Testis (tissue), 3 donors: ENCODE measurements around the gene CXCL3. TPM values are rescaled to one million over a fixed set of nuclear protein-coding genes. Genes with fewer than 3 reads are reported as not detected.

Experiments used
- DNase-seq: peaks from one replicate; pipeline ENCODE4 v3.0.0-alpha.2; 2019
- H3K27ac ChIP-seq, 2 donors: fragments of 200-600 bp; sonication (generic); one replicate each; pipeline ENCODE4 v1.5.1; 2019
- H3K27me3 ChIP-seq: fragments of 200-600 bp; sonication (generic); one replicate; pipeline ENCODE4 v1.5.1; 2019
- H3K36me3 ChIP-seq: fragments of 200-600 bp; sonication (generic); one replicate; pipeline ENCODE4 v1.5.1; 2017; ENCODE audit warnings: low read depth; ENCODE audit errors: missing control alignments
- H3K4me1 ChIP-seq: fragments of 200-600 bp; sonication (generic); one replicate; pipeline ENCODE4 v1.5.1; 2019
- H3K4me3 ChIP-seq, 2 donors: fragments of 200-600 bp; sonication (generic); one replicate each; pipeline ENCODE4 v1.5.1; 2017 to 2019
- H3K9me3 ChIP-seq: fragments of 200-600 bp; sonication (generic); one replicate; pipeline ENCODE4 v1.5.1; 2017
- POLR2A ChIP-seq: fragments of 450-650 bp; IDR thresholded peaks from one replicate; pipeline ENCODE4 v1.6.1; 2017; ENCODE audit warnings: antibody characterized with exemption, mild to moderate bottlenecking, moderate library complexity
- WGBS, 2 donors: methylation state at CpG; one replicate each; pipeline ENCODE4 v1.1.5; 2018; 5-methylcytosine and 5-hydroxymethylcytosine counted together
- intact Hi-C: fragments of 100-400 bp; cut with DNase I; formaldehyde crosslinking; loops from one replicate; pipeline ENCODE4 v1.15.1; 2023; ENCODE audit warnings: low total_unique reads
- polyA plus RNA-seq: library from polyadenylated mRNA; stranded (reverse); fragments of 350-450 nt; fragmentation: Illumina TruSeq; extraction: RNeasy Lipid Tissue Mini Kit (QIAGEN cat#74804); gene quantifications from one replicate; pipeline ENCODE4 v1.2.3, GENCODE V29; 2014; ENCODE audit warnings: low read depth, low replicate concordance; ENCODE audit not compliant: insufficient read depth
- total RNA-seq, 2 donors: library from RNA; depleted of rRNA; stranded (reverse); fragments of >200 nt; gene quantifications; one replicate each; pipeline ENCODE4 v1.2.3, GENCODE V29; 2016
- TF ChIP-seq, protein P1 (sequence below), 3 experiments: fragments of 450-650 bp in 2 of 3; fragments of 200-600 bp in 1 of 3; sonication (generic) in 1 of 3; IDR thresholded peaks; one replicate each; pipeline ENCODE4 v1.5.1; 2016 to 2019; ENCODE audit warnings: antibody characterized with exemption in 3 of 3, mild to moderate bottlenecking in 2 of 3, moderate library complexity in 1 of 3

Gene CXCL3
- total and polyA plus RNA-seq, 3 donors from 2014 or later: 0.68 to 1.1 TPM; not detected in 1

DNA sequence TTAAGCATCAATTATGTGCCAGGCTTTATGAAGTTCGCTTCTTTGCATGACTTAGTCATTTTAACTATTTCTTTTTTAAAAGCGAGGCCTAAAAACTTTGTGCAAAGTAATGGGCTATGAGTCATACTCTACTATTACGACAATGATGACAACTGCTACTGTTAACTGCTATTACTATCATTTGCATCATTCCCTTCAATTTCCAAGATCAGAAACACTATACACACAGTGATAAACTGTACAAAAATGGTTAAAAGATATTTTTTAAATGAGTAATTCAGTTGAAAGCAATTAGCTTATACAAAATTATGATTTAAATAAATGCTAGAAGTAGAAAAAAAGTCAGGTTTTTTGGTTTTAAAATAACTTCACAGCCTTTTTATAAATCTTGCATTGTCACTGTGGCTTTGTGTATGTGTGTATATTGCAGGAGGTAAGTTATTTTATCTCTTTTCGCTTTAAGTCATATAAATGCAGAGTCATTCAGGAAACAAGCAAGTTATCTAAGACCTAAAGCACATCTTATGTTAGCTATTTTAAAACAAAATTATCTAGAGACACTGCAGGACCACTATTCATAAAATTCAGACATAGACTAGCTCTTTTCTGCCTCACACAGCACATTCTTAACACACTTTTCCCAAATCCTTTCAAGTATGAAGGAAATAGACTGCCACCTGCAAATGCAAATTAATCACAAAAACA, 18.5 kb upstream of the CXCL3 start:
- TF ChIP-seq, protein P1, sequence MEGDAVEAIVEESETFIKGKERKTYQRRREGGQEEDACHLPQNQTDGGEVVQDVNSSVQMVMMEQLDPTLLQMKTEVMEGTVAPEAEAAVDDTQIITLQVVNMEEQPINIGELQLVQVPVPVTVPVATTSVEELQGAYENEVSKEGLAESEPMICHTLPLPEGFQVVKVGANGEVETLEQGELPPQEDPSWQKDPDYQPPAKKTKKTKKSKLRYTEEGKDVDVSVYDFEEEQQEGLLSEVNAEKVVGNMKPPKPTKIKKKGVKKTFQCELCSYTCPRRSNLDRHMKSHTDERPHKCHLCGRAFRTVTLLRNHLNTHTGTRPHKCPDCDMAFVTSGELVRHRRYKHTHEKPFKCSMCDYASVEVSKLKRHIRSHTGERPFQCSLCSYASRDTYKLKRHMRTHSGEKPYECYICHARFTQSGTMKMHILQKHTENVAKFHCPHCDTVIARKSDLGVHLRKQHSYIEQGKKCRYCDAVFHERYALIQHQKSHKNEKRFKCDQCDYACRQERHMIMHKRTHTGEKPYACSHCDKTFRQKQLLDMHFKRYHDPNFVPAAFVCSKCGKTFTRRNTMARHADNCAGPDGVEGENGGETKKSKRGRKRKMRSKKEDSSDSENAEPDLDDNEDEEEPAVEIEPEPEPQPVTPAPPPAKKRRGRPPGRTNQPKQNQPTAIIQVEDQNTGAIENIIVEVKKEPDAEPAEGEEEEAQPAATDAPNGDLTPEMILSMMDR (IDR thresholded peaks at IDR 0.05): no peak
- TF ChIP-seq POLR2A: no peak
- H3K27ac ChIP-seq: no peak overlapping the region
- intact Hi-C loops: no loop called here
- no peaks in the 10 kb centered on the region for H3K4me1 ChIP-seq
- no peak overlapping the region for H3K4me3 ChIP-seq
- no peaks in the 10 kb centered on the region for H3K9me3 ChIP-seq
- DNase-seq: no peak
- no peaks in the 10 kb centered on the region for H3K27me3 ChIP-seq
- no peaks in the 10 kb centered on the region for H3K36me3 ChIP-seq
- WGBS, 2 donors: 63 to 80% methylated on average over 4 of the region's 4 CpGs

DNA sequence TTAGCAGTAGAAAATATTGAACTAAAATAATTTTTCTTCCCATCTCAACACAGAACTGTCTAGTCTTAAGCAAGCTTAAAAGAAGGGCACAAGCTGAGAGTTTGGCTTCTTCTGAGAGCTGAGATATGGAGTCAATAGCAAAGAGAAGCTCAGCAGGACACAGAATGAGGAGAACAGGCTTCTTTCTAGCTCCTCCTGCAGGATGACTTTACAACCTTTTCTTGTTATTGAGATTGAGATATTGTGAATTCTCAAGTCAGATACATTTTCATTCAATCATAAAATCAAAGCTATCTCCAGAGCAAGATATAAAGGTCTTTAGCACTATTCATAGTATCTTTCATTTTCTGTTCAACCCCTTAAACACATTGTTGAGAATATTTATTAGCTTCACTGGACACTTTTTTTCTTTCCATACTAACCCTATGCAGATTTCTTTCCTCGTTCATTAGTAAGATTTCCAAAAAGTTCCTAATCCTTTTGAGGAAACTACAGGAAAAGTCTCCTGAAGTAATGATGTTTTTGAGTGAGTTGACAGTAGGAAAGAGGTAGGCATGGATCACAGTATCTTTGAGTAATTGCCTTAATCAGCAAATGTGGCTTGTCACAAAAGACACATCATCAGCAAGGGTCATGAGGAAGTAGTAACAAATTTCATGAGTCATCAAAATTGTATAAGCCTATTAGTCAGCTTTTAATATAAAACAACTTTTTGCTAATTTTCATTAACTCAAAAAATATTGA, 17.8 kb upstream of the CXCL3 start:
- no peak for DNase-seq
- intact Hi-C loops: no loop called here
- TF ChIP-seq, protein P1 (IDR thresholded peaks at IDR 0.05): no peak
- no peak for TF ChIP-seq POLR2A
- H3K27me3 ChIP-seq: no peaks in the 10 kb centered on the region
- no peaks in the 10 kb centered on the region for H3K36me3 ChIP-seq
- no peaks in the 10 kb centered on the region for H3K9me3 ChIP-seq
- H3K4me1 ChIP-seq: no peaks in the 10 kb centered on the region
- no peak overlapping the region for H3K4me3 ChIP-seq
- no peak overlapping the region for H3K27ac ChIP-seq
- WGBS, 2 donors: 44 to 85% methylated on average over 1 of the region's 1 CpG

DNA sequence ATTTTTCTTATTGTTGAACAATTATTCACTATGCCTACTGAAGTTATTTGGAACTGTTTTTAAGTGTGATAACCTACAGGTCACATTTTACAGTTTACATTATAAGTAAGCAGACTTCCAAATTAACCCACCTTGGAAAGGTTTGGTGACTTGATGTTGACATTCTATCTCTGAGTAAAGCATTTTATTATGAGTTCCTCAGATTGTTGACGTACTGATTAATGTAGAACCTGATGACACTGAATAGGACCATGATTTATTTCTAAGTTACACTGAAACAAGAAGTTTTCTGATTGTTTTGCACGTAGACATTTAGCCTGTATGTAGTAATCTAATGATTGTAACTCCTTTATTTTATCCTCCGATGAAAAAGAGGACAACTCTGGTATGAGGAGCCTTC, 17.0 kb upstream of the CXCL3 start:
- WGBS, 2 donors: 83 to 92% methylated on average over 3 of the region's 3 CpGs
- intact Hi-C loops: no loop called here
- Histone ChIP-seq H3K27me3 (no peaks in the 10 kb centered on the region), H3K27ac (no peak overlapping the region), H3K9me3 (no peaks in the 10 kb centered on the region), H3K36me3 (no peaks in the 10 kb centered on the region), H3K4me1 (no peaks in the 10 kb centered on the region), H3K4me3 (no peak overlapping the region)
- no peak for TF ChIP-seq POLR2A
- TF ChIP-seq, protein P1 (IDR thresholded peaks at IDR 0.05): no peak
- no peak for DNase-seq

- Histone ChIP-seq H3K4me3 (no peak overlapping the region), H3K27me3 (no peaks in the 10 kb centered on the region), H3K36me3 (no peaks in the 10 kb centered on the region), H3K9me3 (no peaks in the 10 kb centered on the region), H3K27ac (no peak overlapping the region), H3K4me1 (no peaks in the 10 kb centered on the region)
- DNase-seq: no peak
- TF ChIP-seq, protein P1 (IDR thresholded peaks at IDR 0.05): no peak
- no peak for TF ChIP-seq POLR2A
- 64 to 74% methylated on average over 2 of the region's 2 CpGs for WGBS, 2 donors
- intact Hi-C loops: no loop called here
These were observed 16.6 kb upstream of the CXCL3 start for GRCh38 chr4:74055096-74055495.
